Endothelial cell of umbilical vein (primary cell): ENCODE measurements around the gene PGBD5. TPM values are rescaled to one million over a fixed set of nuclear protein-coding genes. Genes with fewer than 3 reads are reported as not detected.

Experiments used
- BruUV-seq: library from RNA; stranded (reverse); fragments of 400-500 nt; replicated peaks from 2 replicates; lab custom pipeline; 2021; lab: Mats Ljungman, UMichigan
- CTCF ChIA-PET: fragments of 300-600, 350-600 bp; sonication (Branson Sonifier 250); formaldehyde crosslinking; loops from one replicate; lab custom pipeline; 2021; ENCODE audit warnings: antibody characterized with exemption, inconsistent platforms; lab: Charles Lee
- POLR2A ChIA-PET: fragments of 300-600, 350-600 bp; sonication (Branson Sonifier 250); formaldehyde crosslinking; loops from one replicate; lab custom pipeline; 2021; ENCODE audit warnings: antibody characterized with exemption, inconsistent platforms; lab: Charles Lee
- DNase-seq: peaks from one replicate; pipeline ENCODE4 v3.0.0-alpha.2; 2011; ENCODE audit warnings: low read depth, low spot score
- FAIRE-seq: peaks from 2 replicates; lab custom pipeline; 2011; peaks lifted over from hg19 to GRCh38; lab: Jason Lieb, UNC
- H2AFZ ChIP-seq: 2 replicates; pipeline ENCODE4 v1.6.0; 2012; ENCODE audit warnings: low read depth, low read length, control low read depth, inconsistent platforms
- H3K27ac ChIP-seq: 2 replicates; pipeline ENCODE4 v1.5.1; 2011; ENCODE audit warnings: low read depth, mild to moderate bottlenecking, control low read depth, low read length, moderate library complexity; ENCODE audit not compliant: insufficient read depth
- H3K27me3 ChIP-seq, 2 experiments: 2 replicates each; pipeline versions ENCODE4 v1.6.0 to v1.6.1; 2011; ENCODE audit warnings: low read length in 2 of 2, mixed read lengths in 1 of 2; ENCODE audit not compliant: control insufficient read depth in 2 of 2, insufficient read depth in 2 of 2
- H3K36me3 ChIP-seq, 2 experiments: 2 replicates in 1 of 2; 3 replicates in 1 of 2; pipeline ENCODE4 v1.5.1; 2011; ENCODE audit warnings: low read length in 2 of 2, mild to moderate bottlenecking in 1 of 2, moderate library complexity in 1 of 2; ENCODE audit not compliant: control insufficient read depth in 2 of 2, insufficient read depth in 2 of 2; ENCODE audit errors: extremely low read depth in 1 of 2
- H3K4me1 ChIP-seq: 3 replicates; pipeline ENCODE4 v1.5.1; 2011; ENCODE audit warnings: mild to moderate bottlenecking, low read length; ENCODE audit not compliant: control insufficient read depth, insufficient read depth; ENCODE audit errors: extremely low read depth
- H3K4me2 ChIP-seq: 2 replicates; pipeline ENCODE4 v1.6.1; 2011; ENCODE audit warnings: low read length, control low read depth, mixed read lengths; ENCODE audit not compliant: insufficient read depth
- H3K4me3 ChIP-seq, 3 experiments: fragments of 200-600 bp in 1 of 3; sonication (generic), shearing (Covaris generic) in 1 of 3; replicated peaks in 1 of 3; 2 replicates each; pipeline ENCODE4 v1.5.1; 2011 to 2016; ENCODE audit warnings: control low read depth in 3 of 3, low read length in 3 of 3, mild to moderate bottlenecking in 2 of 3, inconsistent platforms in 1 of 3, low read depth in 1 of 3, moderate library complexity in 1 of 3; ENCODE audit not compliant: insufficient read depth in 1 of 3
- H3K79me2 ChIP-seq: 2 replicates; pipeline ENCODE4 v1.6.0; 2012; ENCODE audit warnings: low read length, inconsistent platforms; ENCODE audit not compliant: control insufficient read depth, insufficient read depth
- H3K9ac ChIP-seq: replicated peaks from 2 replicates; pipeline ENCODE3; 2011; ENCODE audit warnings: low read length, control low read depth; ENCODE audit not compliant: insufficient read depth; ENCODE audit errors: extremely low read depth
- H3K9me1 ChIP-seq: replicated peaks from 3 replicates; pipeline ENCODE4 v1.6.0; 2011; ENCODE audit warnings: mild to moderate bottlenecking, low read length; ENCODE audit not compliant: control insufficient read depth, insufficient read depth; ENCODE audit errors: extremely low read depth
- H3K9me3 ChIP-seq: replicated peaks from 2 replicates; pipeline ENCODE4 v1.5.1; 2012; ENCODE audit warnings: low read length, inconsistent platforms; ENCODE audit not compliant: control insufficient read depth, insufficient read depth
- H4K20me1 ChIP-seq: replicated peaks from 2 replicates; pipeline ENCODE3; 2011; ENCODE audit warnings: mild to moderate bottlenecking, low read length; ENCODE audit not compliant: control insufficient read depth, insufficient read depth; ENCODE audit errors: extremely low read depth
- EZH2 ChIP-seq: IDR thresholded peaks from 2 replicates; pipeline ENCODE4 v1.6.1; 2012; ENCODE audit warnings: borderline replicate concordance, low read depth, mild to moderate bottlenecking, moderate library complexity, low read length, inconsistent platforms; ENCODE audit not compliant: severe bottlenecking
- FOS ChIP-seq: IDR thresholded peaks from 2 replicates; pipeline ENCODE4 v1.6.1; 2011; ENCODE audit warnings: mild to moderate bottlenecking, low read length, moderate library complexity, borderline replicate concordance; ENCODE audit not compliant: insufficient read depth
- GATA2 ChIP-seq: IDR thresholded peaks from 2 replicates; pipeline ENCODE4 v1.7.0; 2011; ENCODE audit warnings: low read depth, mild to moderate bottlenecking, moderate library complexity, mixed read lengths, low read length; ENCODE audit not compliant: insufficient read length, insufficient read depth
- JUN ChIP-seq: IDR thresholded peaks from 2 replicates; pipeline ENCODE4 v1.6.1; 2011; ENCODE audit warnings: borderline replicate concordance, low read depth; ENCODE audit not compliant: insufficient read length, insufficient read depth
- MYC ChIP-seq: IDR thresholded peaks from one replicate; pipeline ENCODE4 v1.6.1; 2011; ENCODE audit warnings: mild to moderate bottlenecking, low read depth, low read length
- POLR2A ChIP-seq: IDR thresholded peaks from 2 replicates; pipeline ENCODE4 v1.6.1; 2012; ENCODE audit warnings: low read depth, mild to moderate bottlenecking, control low read depth, low read length
- POLR2AphosphoS5 ChIP-seq: IDR thresholded peaks from 2 replicates; pipeline ENCODE4 v1.6.1; 2012; ENCODE audit warnings: low read depth, mild to moderate bottlenecking, control low read depth, low read length, moderate library complexity; ENCODE audit not compliant: insufficient read depth
- dilution Hi-C: fragments of 300-500 bp; cut with MboI; formaldehyde crosslinking; loops from one replicate; pipeline ENCODE4 v1.15.0; 2019; ENCODE audit warnings: low sequenced_read_pairs; ENCODE audit not compliant: extremely low pct_ligation_motif_present
- intact Hi-C: fragments of 100-400 bp; cut with micrococcal nuclease; formaldehyde crosslinking; loops from one replicate; pipeline ENCODE4 v1.10.0; 2022
- polyA plus RNA-seq, 4 experiments: library from polyadenylated mRNA; depleted of rRNA in 3 of 4; stranded (reverse) in 3 of 4; unstranded in 1 of 4; fragments of >200 nt; gene quantifications; 2 replicates each; pipeline versions ENCODE4 v1.2.1 to v1.2.3, GENCODE V29; 2011 to 2012; ENCODE audit warnings: missing spikeins in 1 of 4
- total RNA-seq: library from RNA; stranded (reverse); gene quantifications from 2 replicates; pipeline ENCODE4 v1.2.3, GENCODE V29; 2021
- TF ChIP-seq, protein P1 (sequence below), 2 donors: IDR thresholded peaks; 1 replicate in 1 of 2; 2 replicates in 1 of 2; pipeline ENCODE4 v1.5.1; 2011; ENCODE audit warnings: low read length in 2 of 2, mild to moderate bottlenecking in 2 of 2, moderate library complexity in 2 of 2, control low read depth in 1 of 2, inconsistent platforms in 1 of 2, low read depth in 1 of 2; ENCODE audit not compliant: insufficient read depth in 1 of 2; ENCODE audit errors: extremely low read depth in 1 of 2
- TF ChIP-seq, protein P2 (sequence below): IDR thresholded peaks from 2 replicates; pipeline ENCODE4 v1.6.1; 2011; ENCODE audit not compliant: insufficient read depth, insufficient read length

Gene PGBD5
- total and polyA plus RNA-seq, 2 donors (not counting 3 experiments of a cell fraction or from before 2014, with no cell fraction given): 0.03 TPM; not detected in 1

DNA sequence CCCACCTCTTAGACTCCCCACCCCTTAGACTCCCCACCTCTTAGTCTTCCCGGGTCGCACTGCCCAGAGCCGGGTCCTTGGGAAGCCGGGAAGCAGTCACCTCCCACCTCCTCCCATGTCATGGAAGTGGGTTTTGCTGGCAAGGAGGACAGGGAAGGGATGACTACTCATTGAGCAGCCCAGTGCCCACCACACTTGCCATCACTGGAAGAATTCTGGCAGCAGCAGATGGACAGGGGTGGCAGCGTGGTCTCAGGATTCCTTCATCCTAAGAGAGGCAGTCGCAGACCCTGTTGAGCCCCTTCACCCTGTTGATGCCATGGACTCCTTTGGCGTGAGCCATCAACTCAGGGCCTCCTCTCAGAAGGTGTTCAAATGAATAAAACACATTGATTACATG, 140.8 kb downstream of the PGBD5 start:
- intact Hi-C loops: no loop called here
- dilution Hi-C loops: no loop called here
- Histone ChIP-seq H3K9ac (no peak overlapping the region), H2AFZ (no peak overlapping the region), H3K9me1 (no peaks in the 10 kb centered on the region), H3K4me2 (no peak overlapping the region), H3K27me3 (no peaks in the 10 kb centered on the region), H3K27ac (no peak overlapping the region), H4K20me1 (no peaks in the 10 kb centered on the region), H3K4me3 (no peak overlapping the region), H3K9me3 (no peaks in the 10 kb centered on the region), H3K36me3 (no peaks in the 10 kb centered on the region), H3K79me2 (no peaks in the 10 kb centered on the region), H3K4me1 (peaks cover 5% of the 10 kb centered on the region)
- TF ChIP-seq, protein P1, sequence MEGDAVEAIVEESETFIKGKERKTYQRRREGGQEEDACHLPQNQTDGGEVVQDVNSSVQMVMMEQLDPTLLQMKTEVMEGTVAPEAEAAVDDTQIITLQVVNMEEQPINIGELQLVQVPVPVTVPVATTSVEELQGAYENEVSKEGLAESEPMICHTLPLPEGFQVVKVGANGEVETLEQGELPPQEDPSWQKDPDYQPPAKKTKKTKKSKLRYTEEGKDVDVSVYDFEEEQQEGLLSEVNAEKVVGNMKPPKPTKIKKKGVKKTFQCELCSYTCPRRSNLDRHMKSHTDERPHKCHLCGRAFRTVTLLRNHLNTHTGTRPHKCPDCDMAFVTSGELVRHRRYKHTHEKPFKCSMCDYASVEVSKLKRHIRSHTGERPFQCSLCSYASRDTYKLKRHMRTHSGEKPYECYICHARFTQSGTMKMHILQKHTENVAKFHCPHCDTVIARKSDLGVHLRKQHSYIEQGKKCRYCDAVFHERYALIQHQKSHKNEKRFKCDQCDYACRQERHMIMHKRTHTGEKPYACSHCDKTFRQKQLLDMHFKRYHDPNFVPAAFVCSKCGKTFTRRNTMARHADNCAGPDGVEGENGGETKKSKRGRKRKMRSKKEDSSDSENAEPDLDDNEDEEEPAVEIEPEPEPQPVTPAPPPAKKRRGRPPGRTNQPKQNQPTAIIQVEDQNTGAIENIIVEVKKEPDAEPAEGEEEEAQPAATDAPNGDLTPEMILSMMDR (IDR thresholded peaks at IDR 0.05; ENCODE audit: extremely low read depth in 1 of 2, insufficient read depth in 1 of 2, low read depth in 1 of 2, low read length in 2 of 2): no peak
- TF ChIP-seq POLR2AphosphoS5 (no peak), GATA2 (no peak), POLR2A (no peak), EZH2 (no peak), JUN (no peak), FOS (no peak), MYC (no peak)
- TF ChIP-seq, protein P2, sequence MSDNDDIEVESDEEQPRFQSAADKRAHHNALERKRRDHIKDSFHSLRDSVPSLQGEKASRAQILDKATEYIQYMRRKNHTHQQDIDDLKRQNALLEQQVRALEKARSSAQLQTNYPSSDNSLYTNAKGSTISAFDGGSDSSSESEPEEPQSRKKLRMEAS: no peak
- FAIRE-seq: no peak
- no peak for DNase-seq
- no TSS peak for BruUV-seq
- ChIA-PET CTCF (no interaction called here), POLR2A (no interaction called here)
